Smooth muscle cell (in vitro differentiated cells): Measurements from ENCODE around the gene PLEKHG4B. TPM values are rescaled to one million over a fixed set of nuclear protein-coding genes. Genes with fewer than 3 reads are reported as not detected.

Source experiments
- DNase-seq: peaks from one replicate; lab custom pipeline; 2025; ENCODE audit not compliant: unreplicated experiment; lab: John Stamatoyannopoulos, UW
- H2AFZ ChIP-seq: fragments of 200-600 bp; sonication (generic); 2 replicates; pipeline ENCODE4 v1.6.0; 2016; ENCODE audit warnings: antibody characterized with exemption, low read depth, mild to moderate bottlenecking
- H3F3A ChIP-seq: fragments of 200-600 bp; sonication (generic); 2 replicates; pipeline ENCODE4 v1.6.0; 2017; ENCODE audit warnings: antibody characterized with exemption, low read depth
- H3K27ac ChIP-seq: fragments of 200-600 bp; sonication (generic); 2 replicates; pipeline ENCODE4 v1.5.1; 2016; ENCODE audit warnings: low read depth, mild to moderate bottlenecking
- H3K27me3 ChIP-seq: fragments of 200-600 bp; sonication (generic); 2 replicates; pipeline ENCODE4 v1.6.1; 2016; ENCODE audit warnings: low read depth, mild to moderate bottlenecking
- H3K36me3 ChIP-seq: fragments of 200-600 bp; sonication (generic); 2 replicates; pipeline ENCODE4 v1.5.1; 2016; ENCODE audit warnings: low read depth
- H3K4me1 ChIP-seq: fragments of 200-600 bp; sonication (generic); 2 replicates; pipeline ENCODE4 v1.5.1; 2016; ENCODE audit warnings: low read depth
- H3K4me2 ChIP-seq: fragments of 200-600 bp; sonication (generic); 2 replicates; pipeline ENCODE4 v1.6.0; 2016; ENCODE audit warnings: mild to moderate bottlenecking
- H3K4me3 ChIP-seq: fragments of 200-600 bp; sonication (generic); 2 replicates; pipeline ENCODE4 v1.5.1; 2016; ENCODE audit warnings: mild to moderate bottlenecking
- H3K79me2 ChIP-seq: fragments of 200-600 bp; sonication (generic); 2 replicates; pipeline ENCODE4 v1.6.0; 2016; ENCODE audit warnings: low read depth, mild to moderate bottlenecking
- H3K9ac ChIP-seq: fragments of 200-600 bp; sonication (generic); 2 replicates; pipeline ENCODE4 v1.6.0; 2016; ENCODE audit warnings: low read depth
- H3K9me3 ChIP-seq: fragments of 200-600 bp; sonication (generic); replicated peaks from 2 replicates; pipeline ENCODE4 v1.5.1; 2016; ENCODE audit warnings: low read depth
- H4K20me1 ChIP-seq: fragments of 200-600 bp; sonication (generic); 2 replicates; pipeline ENCODE4 v1.6.0; 2016; ENCODE audit warnings: low read depth
- WGBS: methylation state at CpG from one replicate; pipeline ENCODE4 v1.1.7; 2016; ENCODE audit warnings: low lambda C conversion rate; 5-methylcytosine and 5-hydroxymethylcytosine counted together
- polyA plus RNA-seq: library from polyadenylated mRNA; unstranded; fragments of >200 nt; fragmentation: Nextera tagmentation; extraction: Ambion mirVana; gene quantifications from 2 replicates; pipeline ENCODE4 v1.2.1, GENCODE V29; 2016
- total RNA-seq: library from RNA; depleted of rRNA; stranded (reverse); fragments of >200 nt; gene quantifications from 2 replicates; pipeline ENCODE4 v1.2.3, GENCODE V29; 2014
- TF ChIP-seq, protein P1 (sequence below): fragments of 200-600 bp; sonication (generic); IDR thresholded peaks from 2 replicates; pipeline ENCODE4 v1.5.1; 2017; ENCODE audit warnings: borderline replicate concordance, mild to moderate bottlenecking, antibody characterized with exemption; ENCODE audit not compliant: insufficient read depth, poor library complexity, severe bottlenecking

The PLEKHG4B gene
- total and polyA plus RNA-seq, 2 experiments from 2014 or later, result 6.3 to 12.1 TPM

DNA sequence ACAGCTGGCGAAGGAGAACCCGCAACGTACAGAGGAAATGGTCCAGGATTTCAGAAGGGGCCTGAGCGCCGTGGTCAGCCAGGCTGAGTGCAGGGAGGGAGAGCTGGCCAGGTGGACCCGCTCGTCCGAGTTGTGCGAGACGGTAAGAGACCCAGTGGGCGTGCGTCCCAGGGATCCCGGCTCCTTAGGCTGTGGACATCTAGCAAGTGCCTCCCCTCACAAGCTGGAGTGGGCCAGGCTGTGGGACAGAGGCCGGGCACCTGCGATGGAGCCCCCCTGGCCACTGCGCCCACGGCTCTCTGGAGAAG lies 69.8 kb downstream of the PLEKHG4B start:
- H3F3A ChIP-seq, result no peaks in the 10 kb centered on the region
- H3K4me2 ChIP-seq, result no peak overlapping the region
- no peaks in the 10 kb centered on the region for H3K4me1 ChIP-seq
- DNase-seq, result no peak
- H2AFZ ChIP-seq, result no peak overlapping the region
- H3K79me2 ChIP-seq, result no peaks in the 10 kb centered on the region
- no peak overlapping the region for H3K9ac ChIP-seq
- H3K36me3 ChIP-seq, result no peaks in the 10 kb centered on the region
- H4K20me1 ChIP-seq, result no peaks in the 10 kb centered on the region
- H3K27ac ChIP-seq, result no peak overlapping the region
- TF ChIP-seq, protein P1, sequence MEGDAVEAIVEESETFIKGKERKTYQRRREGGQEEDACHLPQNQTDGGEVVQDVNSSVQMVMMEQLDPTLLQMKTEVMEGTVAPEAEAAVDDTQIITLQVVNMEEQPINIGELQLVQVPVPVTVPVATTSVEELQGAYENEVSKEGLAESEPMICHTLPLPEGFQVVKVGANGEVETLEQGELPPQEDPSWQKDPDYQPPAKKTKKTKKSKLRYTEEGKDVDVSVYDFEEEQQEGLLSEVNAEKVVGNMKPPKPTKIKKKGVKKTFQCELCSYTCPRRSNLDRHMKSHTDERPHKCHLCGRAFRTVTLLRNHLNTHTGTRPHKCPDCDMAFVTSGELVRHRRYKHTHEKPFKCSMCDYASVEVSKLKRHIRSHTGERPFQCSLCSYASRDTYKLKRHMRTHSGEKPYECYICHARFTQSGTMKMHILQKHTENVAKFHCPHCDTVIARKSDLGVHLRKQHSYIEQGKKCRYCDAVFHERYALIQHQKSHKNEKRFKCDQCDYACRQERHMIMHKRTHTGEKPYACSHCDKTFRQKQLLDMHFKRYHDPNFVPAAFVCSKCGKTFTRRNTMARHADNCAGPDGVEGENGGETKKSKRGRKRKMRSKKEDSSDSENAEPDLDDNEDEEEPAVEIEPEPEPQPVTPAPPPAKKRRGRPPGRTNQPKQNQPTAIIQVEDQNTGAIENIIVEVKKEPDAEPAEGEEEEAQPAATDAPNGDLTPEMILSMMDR, result no peak
- WGBS, result 95% methylated on average over 17 of the region's 17 CpGs
- no peak overlapping the region for H3K4me3 ChIP-seq
- H3K9me3 ChIP-seq, result no peaks in the 10 kb centered on the region
- no peaks in the 10 kb centered on the region for H3K27me3 ChIP-seq

DNA sequence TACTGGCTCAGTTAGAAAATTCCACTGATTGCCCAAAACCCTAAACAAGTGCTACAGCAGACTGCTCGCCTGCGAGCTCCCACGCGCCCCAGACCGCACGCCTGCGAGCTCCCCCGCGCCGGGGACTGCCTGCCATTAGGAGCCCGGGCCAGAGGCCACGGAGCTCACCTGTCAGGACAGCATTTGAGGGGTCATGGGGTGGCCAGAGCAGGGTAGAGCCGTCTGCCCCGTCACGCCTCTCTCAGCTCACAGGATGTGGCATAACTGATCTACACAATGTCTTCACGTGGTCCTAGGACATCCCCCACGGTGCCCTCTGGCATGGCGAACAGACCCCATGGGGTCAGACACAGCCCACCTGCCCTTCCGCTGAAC lies 70.2 kb downstream of the PLEKHG4B start:
- no peaks in the 10 kb centered on the region for H3K79me2 ChIP-seq
- DNase-seq, result no peak
- 89% methylated on average over 18 of the region's 19 CpGs for WGBS
- no peaks in the 10 kb centered on the region for H3K4me1 ChIP-seq
- H3K9ac ChIP-seq, result no peak overlapping the region
- no peak overlapping the region for H2AFZ ChIP-seq
- TF ChIP-seq, protein P1, result no peak
- H3K27me3 ChIP-seq, result no peaks in the 10 kb centered on the region
- H4K20me1 ChIP-seq, result no peaks in the 10 kb centered on the region
- no peak overlapping the region for H3K4me2 ChIP-seq
- no peak overlapping the region for H3K27ac ChIP-seq
- no peaks in the 10 kb centered on the region for H3K36me3 ChIP-seq
- H3F3A ChIP-seq, result no peaks in the 10 kb centered on the region
- H3K9me3 ChIP-seq, result no peaks in the 10 kb centered on the region
- no peak overlapping the region for H3K4me3 ChIP-seq

DNA sequence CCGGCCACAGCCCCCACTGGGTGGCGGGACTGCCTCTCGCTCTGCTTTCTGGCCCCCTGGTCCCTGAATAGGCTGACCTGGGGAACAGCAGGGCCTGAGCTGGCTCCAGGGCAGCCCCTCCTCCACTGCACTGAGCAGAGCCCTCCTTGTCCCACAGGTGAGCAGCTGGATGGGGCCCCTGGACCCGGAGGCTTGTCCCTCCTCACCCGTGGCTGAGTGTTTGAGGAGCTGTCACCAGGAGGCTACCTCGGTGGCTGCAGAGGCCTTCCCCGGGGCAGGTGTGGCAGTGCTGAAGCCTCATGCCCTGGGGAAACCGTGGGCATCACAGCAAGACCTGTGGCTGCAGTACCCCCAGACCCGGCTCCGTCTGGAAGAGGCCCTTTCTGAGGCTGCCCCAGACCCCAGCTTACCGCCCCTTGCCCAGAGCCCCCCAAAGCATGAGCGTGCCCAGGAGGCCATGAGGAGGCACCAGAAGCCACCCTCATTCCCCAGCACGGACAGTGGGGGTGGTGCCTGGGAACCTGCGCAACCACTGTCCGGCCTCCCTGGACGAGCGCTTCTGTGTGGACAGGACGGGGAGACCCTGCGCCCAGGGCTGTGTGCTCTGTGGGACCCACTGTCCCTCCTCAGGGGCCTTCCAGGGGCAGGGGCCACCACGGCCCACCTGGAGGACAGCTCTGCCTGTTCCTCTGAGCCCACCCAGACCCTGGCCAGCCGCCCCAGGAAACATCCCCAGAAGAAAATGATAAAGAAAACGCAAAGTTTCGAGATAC lies 70.8 kb downstream of the PLEKHG4B start:
- no peak overlapping the region for H3K27ac ChIP-seq
- no peak for DNase-seq
- no peaks in the 10 kb centered on the region for H3K36me3 ChIP-seq
- no peaks in the 10 kb centered on the region for H3K27me3 ChIP-seq
- H3K9ac ChIP-seq, result no peak overlapping the region
- H4K20me1 ChIP-seq, result no peaks in the 10 kb centered on the region
- H3K4me2 ChIP-seq, result no peak overlapping the region
- no peaks in the 10 kb centered on the region for H3K4me1 ChIP-seq
- no peak overlapping the region for H3K4me3 ChIP-seq
- H3K79me2 ChIP-seq, result no peaks in the 10 kb centered on the region
- 93% methylated on average over 23 of the region's 23 CpGs for WGBS
- TF ChIP-seq, protein P1, result no peak
- no peaks in the 10 kb centered on the region for H3F3A ChIP-seq
- H3K9me3 ChIP-seq, result no peaks in the 10 kb centered on the region
- no peak overlapping the region for H2AFZ ChIP-seq

DNA sequence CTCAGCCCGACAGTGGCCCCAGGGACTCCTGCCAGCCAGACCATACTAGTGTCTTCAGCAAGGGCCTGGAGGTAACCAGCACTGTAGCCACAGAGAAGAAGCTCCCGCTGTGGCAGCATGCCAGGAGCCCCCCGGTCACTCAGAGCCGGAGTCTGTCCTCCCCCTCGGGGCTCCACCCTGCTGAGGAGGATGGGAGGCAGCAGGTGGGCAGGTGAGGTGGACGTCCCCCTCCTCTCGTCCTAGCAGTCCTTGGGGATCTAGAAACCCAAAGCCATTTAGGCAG lies 71.3 kb downstream of the PLEKHG4B start:
- no peak overlapping the region for H3K9ac ChIP-seq
- no peak for DNase-seq
- H4K20me1 ChIP-seq, result no peaks in the 10 kb centered on the region
- H3K27me3 ChIP-seq, result no peaks in the 10 kb centered on the region
- H3F3A ChIP-seq, result no peaks in the 10 kb centered on the region
- H3K79me2 ChIP-seq, result no peaks in the 10 kb centered on the region
- no peak overlapping the region for H3K27ac ChIP-seq
- no peak overlapping the region for H2AFZ ChIP-seq
- no peaks in the 10 kb centered on the region for H3K36me3 ChIP-seq
- H3K9me3 ChIP-seq, result no peaks in the 10 kb centered on the region
- TF ChIP-seq, protein P1, result no peak
- H3K4me1 ChIP-seq, result no peaks in the 10 kb centered on the region
- H3K4me2 ChIP-seq, result no peak overlapping the region
- 98% methylated on average over 7 of the region's 7 CpGs for WGBS
- no peak overlapping the region for H3K4me3 ChIP-seq
